ENCODE measurements around the gene CORO2B.

The CORO2B gene

GRCh38 chr15:68774120-68774519 is 195.3 kb downstream of the CORO2B start:
- DNase-seq (ENCODE audit: low read depth, low spot score) = no peak

GRCh38 chr15:68774521-68775235 is 195.9 kb downstream of the CORO2B start:
- no peak for DNase-seq (ENCODE audit: low read depth, low spot score)

GRCh38 chr15:68775236-68775577 is 196.4 kb downstream of the CORO2B start:
- no peak for DNase-seq (ENCODE audit: low read depth, low spot score)

DNA sequence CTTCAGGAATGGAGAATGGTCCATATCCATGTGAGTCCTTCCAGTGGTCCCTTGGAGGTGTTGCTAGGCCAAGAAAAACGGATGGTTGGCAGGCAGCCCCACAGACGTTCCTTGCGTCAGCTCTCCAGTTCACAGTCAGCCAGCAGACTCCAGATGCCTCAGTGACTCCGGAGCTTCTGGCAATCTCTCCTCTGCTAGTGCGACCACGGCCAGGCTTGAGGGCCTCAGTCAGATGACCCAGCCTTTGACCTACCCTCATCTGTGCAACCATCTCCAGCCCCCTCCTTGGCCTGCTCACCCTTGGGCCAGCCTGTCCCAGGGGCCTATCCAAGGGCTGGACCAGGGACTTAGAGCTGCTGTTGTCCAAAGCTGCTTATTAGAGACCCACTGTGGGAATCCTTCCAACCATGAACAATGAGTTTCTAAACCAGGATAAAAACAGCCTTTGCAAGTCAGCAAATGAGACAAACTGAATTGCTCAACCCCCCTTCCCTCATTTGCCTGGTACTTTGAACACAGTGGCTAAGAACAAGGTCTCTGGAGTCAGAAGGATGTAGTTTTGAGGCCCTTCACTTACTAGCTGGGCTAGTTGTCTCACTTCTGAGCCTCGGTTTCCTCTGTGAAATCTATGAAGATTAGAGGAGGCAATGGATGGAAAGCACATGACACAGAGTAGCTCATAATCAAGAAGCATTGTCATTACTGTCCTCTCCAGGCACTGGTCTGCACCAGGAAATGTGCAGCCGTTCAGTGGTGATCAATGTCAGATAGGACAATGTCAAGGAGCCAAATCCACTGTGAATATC is 197.1 kb downstream of the CORO2B start:
- no peak for DNase-seq (ENCODE audit: low read depth, low spot score)

GRCh38 chr15:68776477-68777270 is 197.9 kb downstream of the CORO2B start:
- no peak for DNase-seq (ENCODE audit: low read depth, low spot score)
